ENCODE results near the gene SPATA22. TPM values are rescaled to one million over a fixed set of nuclear protein-coding genes. Genes with fewer than 3 reads are reported as not detected.
"Not testable (repeated sequence)": the region's sequence is repeated elsewhere in the genome, so short reads cannot be mapped to it uniquely, and the experiment has no call there.

SPATA22 gene
- polyA plus RNA-seq, 1 donor (not counting 4 experiments of a cell fraction or from before 2014, with no cell fraction given), result not detected

- DNase-seq (ENCODE audit: low read depth, low spot score) (no peak), FAIRE-seq (no peak)
- Histone ChIP-seq H3K27ac (ENCODE audit: control insufficient read depth, insufficient read depth, low read length) (no peak overlapping the region), H3K9me1 (ENCODE audit: control insufficient read depth, extremely low read depth, insufficient read depth, low read length) (no peaks in the 10 kb centered on the region), H3K36me3 (ENCODE audit: control insufficient read depth in 2 of 2, extremely low read depth in 1 of 2, insufficient read depth in 2 of 2, low read length in 2 of 2) (no peaks in the 10 kb centered on the region), H3K79me2 (ENCODE audit: control insufficient read depth, insufficient read depth, low read length) (no peaks in the 10 kb centered on the region), H3K27me3 (ENCODE audit: control insufficient read depth, extremely low read depth, insufficient read depth, low read length) (no peaks in the 10 kb centered on the region), H3K4me2 (ENCODE audit: control insufficient read depth, extremely low read depth, insufficient read depth, low read depth, low read length) (no peak overlapping the region), H3K4me1 (ENCODE audit: control insufficient read depth, extremely low read depth, insufficient read depth, low read length) (no peaks in the 10 kb centered on the region), H4K20me1 (ENCODE audit: control insufficient read depth, extremely low read depth, insufficient read depth, low read length) (no peaks in the 10 kb centered on the region), H3K9me3 (ENCODE audit: control insufficient read depth, low read depth, low read length) (no peaks in the 10 kb centered on the region), H3K9ac (ENCODE audit: control insufficient read depth, extremely low read depth, insufficient read depth, low read length) (no peak overlapping the region), H2AFZ (ENCODE audit: control insufficient read depth, low read length) (no peak overlapping the region), H3K4me3 (ENCODE audit: control insufficient read depth in 2 of 3, extremely low read depth in 1 of 3, insufficient read depth in 2 of 3, low read depth in 1 of 3, low read length in 3 of 3) (no peak overlapping the region)
- dilution Hi-C loops (cut with MboI; ENCODE audit: extremely low pct_ligation_motif_present, low sequenced_read_pairs), result no loop called here
- TF ChIP-seq EZH2 (IDR thresholded peaks at IDR 0.05; ENCODE audit: low read length), result no peak
Observed at GRCh38 chr17:3469529-3469928, 2.1 kb downstream of the SPATA22 start.

- FAIRE-seq; dilution Hi-C loops (cut with MboI; ENCODE audit: extremely low pct_ligation_motif_present, low sequenced_read_pairs): not testable (repeated sequence)
Observed at GRCh38 chr17:3466355-3466754, 5.3 kb downstream of the SPATA22 start.

GRCh38 chr17:3448059-3448665 lies 23.5 kb downstream of the SPATA22 start:
- Histone ChIP-seq H3K79me2 (ENCODE audit: control insufficient read depth, insufficient read depth, low read length) (no peaks in the 10 kb centered on the region), H4K20me1 (ENCODE audit: control insufficient read depth, extremely low read depth, insufficient read depth, low read length) (no peaks in the 10 kb centered on the region), H3K4me3 (ENCODE audit: control insufficient read depth in 2 of 3, extremely low read depth in 1 of 3, insufficient read depth in 2 of 3, low read depth in 1 of 3, low read length in 3 of 3) (no peak overlapping the region), H3K4me1 (ENCODE audit: control insufficient read depth, extremely low read depth, insufficient read depth, low read length) (peaks cover 2% of the 10 kb centered on the region), H3K9ac (ENCODE audit: control insufficient read depth, extremely low read depth, insufficient read depth, low read length) (no peak overlapping the region), H3K36me3 (ENCODE audit: control insufficient read depth in 2 of 2, extremely low read depth in 1 of 2, insufficient read depth in 2 of 2, low read length in 2 of 2) (no peaks in the 10 kb centered on the region), H2AFZ (ENCODE audit: control insufficient read depth, low read length) (no peak overlapping the region), H3K27ac (ENCODE audit: control insufficient read depth, insufficient read depth, low read length) (no peak overlapping the region), H3K9me1 (ENCODE audit: control insufficient read depth, extremely low read depth, insufficient read depth, low read length) (no peaks in the 10 kb centered on the region), H3K4me2 (ENCODE audit: control insufficient read depth, extremely low read depth, insufficient read depth, low read depth, low read length) (no peak overlapping the region), H3K9me3 (ENCODE audit: control insufficient read depth, low read depth, low read length) (no peaks in the 10 kb centered on the region), H3K27me3 (ENCODE audit: control insufficient read depth, extremely low read depth, insufficient read depth, low read length) (no peaks in the 10 kb centered on the region)
- DNase-seq (ENCODE audit: low read depth, low spot score) (no peak), FAIRE-seq (no peak)
- TF ChIP-seq EZH2 (IDR thresholded peaks at IDR 0.05; ENCODE audit: low read length), result no peak
- TF ChIP-seq CTCF (optimal IDR thresholded peaks at IDR 0.05 in 1 of 3, IDR thresholded peaks at IDR 0.05 in 1 of 3, conservative IDR thresholded peaks at IDR 0.05 in 1 of 3; ENCODE audit: extremely low read depth in 1 of 3, insufficient read depth in 2 of 3, low read length in 3 of 3), result no peak
- dilution Hi-C loops (cut with MboI; ENCODE audit: extremely low pct_ligation_motif_present, low sequenced_read_pairs), result no loop called here

More at GRCh38 chr17:3466355-3466754, 5.3 kb downstream of the SPATA22 start:
- not testable (repeated sequence) for H3K9me1 ChIP-seq (ENCODE audit: control insufficient read depth, extremely low read depth, insufficient read depth, low read length); H3K4me3 ChIP-seq (ENCODE audit: control insufficient read depth in 2 of 3, extremely low read depth in 1 of 3, insufficient read depth in 2 of 3, low read depth in 1 of 3, low read length in 3 of 3); H3K4me1 ChIP-seq (ENCODE audit: control insufficient read depth, extremely low read depth, insufficient read depth, low read length); H3K9ac ChIP-seq (ENCODE audit: control insufficient read depth, extremely low read depth, insufficient read depth, low read length); H3K4me2 ChIP-seq (ENCODE audit: control insufficient read depth, extremely low read depth, insufficient read depth, low read depth, low read length); DNase-seq (ENCODE audit: low read depth, low spot score); H3K27me3 ChIP-seq (ENCODE audit: control insufficient read depth, extremely low read depth, insufficient read depth, low read length); H3K9me3 ChIP-seq (ENCODE audit: control insufficient read depth, low read depth, low read length); H3K36me3 ChIP-seq (ENCODE audit: control insufficient read depth in 2 of 2, extremely low read depth in 1 of 2, insufficient read depth in 2 of 2, low read length in 2 of 2); H4K20me1 ChIP-seq (ENCODE audit: control insufficient read depth, extremely low read depth, insufficient read depth, low read length); H2AFZ ChIP-seq (ENCODE audit: control insufficient read depth, low read length); H3K27ac ChIP-seq (ENCODE audit: control insufficient read depth, insufficient read depth, low read length); H3K79me2 ChIP-seq (ENCODE audit: control insufficient read depth, insufficient read depth, low read length)

Measured in keratinocyte (primary cell).